Astrocyte of the cerebellum (primary cell): ENCODE data around the gene PAK1IP1.
A peak's percentile ranks its signal among the peaks of the same experiment; 100 is the strongest.

Experiments used
- DNase-seq: peaks from one replicate; pipeline ENCODE4 v3.0.0-alpha.2; 2011; ENCODE audit warnings: low read depth
- H3K4me3 ChIP-seq: 2 replicates; pipeline ENCODE4 v1.5.1; 2011; ENCODE audit warnings: mild to moderate bottlenecking, low read depth, low read length, moderate library complexity
- in situ Hi-C: cut with HindIII; loops from 2 replicates; pipeline ENCODE4 v1.10.0; 2017; ENCODE audit warnings: low sequenced_read_pairs
- TF ChIP-seq, protein P1 (sequence below): IDR thresholded peaks from 2 replicates; pipeline ENCODE4 v1.5.1; 2012; ENCODE audit warnings: low read length, low read depth, moderate library complexity, mild to moderate bottlenecking; ENCODE audit errors: missing control alignments

The PAK1IP1 gene

DNA sequence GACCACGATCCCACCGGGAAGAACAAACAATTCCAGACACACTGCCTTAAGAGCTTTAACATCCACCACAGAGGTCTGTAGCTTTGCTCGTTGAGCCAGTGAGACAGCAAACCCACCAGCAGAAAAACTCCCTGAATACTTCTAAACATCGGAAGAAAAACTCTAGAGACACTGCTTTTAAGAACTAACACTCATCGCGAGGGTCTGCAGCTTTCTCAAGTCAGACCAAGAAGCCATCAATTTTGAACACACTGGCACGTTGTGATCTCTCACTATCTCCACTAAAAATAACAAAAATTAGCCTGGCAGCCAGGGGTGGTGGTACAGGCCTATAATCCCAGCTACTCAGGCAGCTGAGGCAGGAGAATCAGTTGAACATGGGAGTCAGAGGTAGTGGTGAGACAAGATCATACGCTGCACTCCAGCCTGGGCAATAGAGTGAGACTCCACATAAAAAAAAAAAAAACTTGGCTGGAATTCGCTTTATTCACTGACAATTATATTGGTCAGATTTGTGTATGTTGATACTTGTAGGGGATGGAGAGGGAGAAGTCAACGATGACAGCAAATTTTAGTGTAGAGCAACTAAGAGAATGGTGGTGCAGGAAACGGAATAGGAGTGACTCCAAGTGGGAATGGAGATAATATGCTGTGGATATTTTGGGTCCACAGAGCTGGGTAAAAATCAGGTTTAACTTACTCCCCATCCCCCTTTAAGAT, 27.2 kb downstream of the PAK1IP1 start:
- DNase-seq = no peak
- in situ Hi-C loops = no loop called here
- H3K4me3 ChIP-seq = peak overlapping the region; percentile 80
- TF ChIP-seq, protein P1, sequence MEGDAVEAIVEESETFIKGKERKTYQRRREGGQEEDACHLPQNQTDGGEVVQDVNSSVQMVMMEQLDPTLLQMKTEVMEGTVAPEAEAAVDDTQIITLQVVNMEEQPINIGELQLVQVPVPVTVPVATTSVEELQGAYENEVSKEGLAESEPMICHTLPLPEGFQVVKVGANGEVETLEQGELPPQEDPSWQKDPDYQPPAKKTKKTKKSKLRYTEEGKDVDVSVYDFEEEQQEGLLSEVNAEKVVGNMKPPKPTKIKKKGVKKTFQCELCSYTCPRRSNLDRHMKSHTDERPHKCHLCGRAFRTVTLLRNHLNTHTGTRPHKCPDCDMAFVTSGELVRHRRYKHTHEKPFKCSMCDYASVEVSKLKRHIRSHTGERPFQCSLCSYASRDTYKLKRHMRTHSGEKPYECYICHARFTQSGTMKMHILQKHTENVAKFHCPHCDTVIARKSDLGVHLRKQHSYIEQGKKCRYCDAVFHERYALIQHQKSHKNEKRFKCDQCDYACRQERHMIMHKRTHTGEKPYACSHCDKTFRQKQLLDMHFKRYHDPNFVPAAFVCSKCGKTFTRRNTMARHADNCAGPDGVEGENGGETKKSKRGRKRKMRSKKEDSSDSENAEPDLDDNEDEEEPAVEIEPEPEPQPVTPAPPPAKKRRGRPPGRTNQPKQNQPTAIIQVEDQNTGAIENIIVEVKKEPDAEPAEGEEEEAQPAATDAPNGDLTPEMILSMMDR = no peak

DNA sequence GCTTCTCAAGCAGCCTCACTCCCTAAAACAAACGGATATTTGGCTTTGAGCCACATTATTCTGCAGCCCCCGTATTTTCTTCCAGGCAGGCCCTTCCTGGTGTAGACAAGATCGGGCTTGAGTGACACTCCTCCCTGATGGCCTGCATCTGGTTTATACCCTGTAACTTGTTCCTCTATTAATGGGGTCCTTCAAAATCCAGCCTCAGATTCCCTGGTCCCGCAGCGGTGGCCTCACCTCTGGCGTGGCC, 27.7 kb downstream of the PAK1IP1 start:
- DNase-seq = no peak
- H3K4me3 ChIP-seq = peak overlapping the region; percentile 80
- TF ChIP-seq, protein P1 = no peak
- in situ Hi-C loops = no loop called here

DNA sequence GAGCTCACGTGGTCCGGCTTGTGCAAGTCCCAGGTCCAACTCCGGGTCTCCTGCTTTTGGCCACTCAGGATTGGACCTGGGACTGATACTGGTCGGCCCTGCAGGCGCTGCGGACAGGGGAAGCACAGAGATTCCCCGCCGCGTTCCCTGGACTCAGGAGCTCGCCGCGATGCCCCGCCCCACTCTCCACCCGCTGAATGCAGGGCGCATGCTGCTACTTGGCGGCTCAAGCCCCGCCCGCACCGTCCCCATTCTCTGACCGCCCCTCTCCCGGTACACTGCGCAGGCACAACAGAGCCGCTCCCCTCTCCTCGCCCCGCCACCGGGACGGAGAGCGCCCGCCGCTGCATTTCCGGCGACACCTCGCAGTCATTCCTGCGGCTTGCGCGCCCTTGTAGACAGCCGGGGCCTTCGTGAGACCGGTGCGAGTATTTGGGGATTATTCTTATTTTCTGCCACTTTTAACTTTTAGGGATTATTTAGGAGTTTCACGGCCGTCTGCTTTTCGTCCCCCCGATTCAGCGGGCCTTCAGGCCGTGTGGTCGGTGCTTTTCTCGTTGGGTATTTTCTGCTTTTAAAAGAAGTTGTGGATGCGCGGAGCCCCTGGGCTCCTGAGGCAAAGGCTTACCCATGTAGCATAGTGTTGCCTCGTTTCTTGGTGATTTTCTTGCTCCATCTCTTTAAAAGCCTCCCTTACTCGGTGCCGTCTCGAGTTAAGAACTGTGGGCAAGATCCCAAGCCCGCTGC, 28.2 kb downstream of the PAK1IP1 start, which contains the start of gene TMEM14C:
TSS of gene TMEM14C (plus strand) at position 251 of the 747 bp plus-strand sequence. CDS start 1,544 bp downstream, outside the sequence.
- in situ Hi-C loops = no loop called here
- peak within 1 kb of the TSS; percentile 80 for H3K4me3 ChIP-seq
- DNase-seq = peak; percentile 94
- TF ChIP-seq, protein P1 = no peak

DNA sequence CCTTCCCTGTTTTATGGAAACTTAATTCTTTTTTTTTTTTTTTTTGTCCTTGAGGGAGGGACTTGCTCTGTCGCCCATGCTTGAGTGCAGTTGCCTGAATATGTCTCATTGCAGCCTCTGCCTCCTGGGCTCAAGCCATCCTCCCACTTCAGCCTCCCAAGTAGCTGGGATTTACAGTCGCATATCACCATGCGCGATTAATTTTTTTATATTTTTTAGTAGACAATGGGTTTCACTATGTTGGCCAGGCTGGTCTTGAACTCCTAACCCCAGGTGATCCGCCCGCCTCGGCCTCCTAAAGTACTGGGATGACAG, 28.8 kb downstream of the PAK1IP1 start:
- TF ChIP-seq, protein P1 = no peak
- in situ Hi-C loops = no loop called here
- peak overlapping the region; percentile 80 for H3K4me3 ChIP-seq

DNA sequence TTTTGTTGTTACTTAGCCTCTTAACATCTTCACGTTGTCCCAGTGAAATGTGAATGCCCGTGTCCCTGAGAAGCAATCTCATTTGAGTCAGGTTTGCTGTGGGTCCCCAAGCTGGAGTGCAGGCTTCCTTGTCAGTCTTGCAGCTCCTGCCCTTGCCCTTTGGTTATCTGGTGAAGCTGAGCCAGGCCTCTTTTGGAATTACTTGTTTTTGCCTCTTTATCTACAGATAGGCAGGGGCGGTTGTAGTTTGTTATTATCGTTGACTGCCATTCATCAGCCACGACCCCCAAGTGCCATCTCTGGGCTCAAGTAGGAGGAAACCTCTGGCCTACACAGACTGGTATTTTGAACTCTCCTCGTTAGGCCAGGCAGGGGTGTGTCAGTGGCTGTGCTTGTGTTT, 30.3 kb downstream of the PAK1IP1 start:
- DNase-seq = no peak
- in situ Hi-C loops = no loop called here
- H3K4me3 ChIP-seq = no peak overlapping the region
- TF ChIP-seq, protein P1 = no peak

More for the DNA sequence above, 28.8 kb downstream of the PAK1IP1 start:
- DNase-seq = no peak

DNA sequence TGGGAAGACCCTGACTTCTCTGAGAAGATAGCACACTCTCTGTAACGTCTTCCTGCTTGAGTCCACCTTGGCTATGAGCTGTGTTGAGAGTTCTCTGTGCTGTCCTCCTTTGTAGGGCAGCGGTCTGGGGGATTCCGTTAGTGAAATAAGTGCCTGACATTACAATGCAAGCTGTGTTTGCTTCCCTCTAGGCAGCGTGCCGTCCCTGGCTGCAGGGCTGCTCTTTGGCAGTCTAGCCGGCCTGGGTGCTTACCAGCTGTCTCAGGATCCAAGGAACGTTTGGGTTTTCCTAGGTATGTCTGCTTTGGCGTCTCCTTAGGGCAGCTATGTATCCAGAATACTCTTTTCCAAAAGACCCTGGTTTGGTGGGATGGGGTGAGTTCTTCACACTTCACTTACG, 30.9 kb downstream of the PAK1IP1 start:
- H3K4me3 ChIP-seq = no peak overlapping the region
- in situ Hi-C loops = no loop called here
- TF ChIP-seq, protein P1 = no peak
- no peak for DNase-seq
